Neural cell (in vitro differentiated cells): ENCODE measurements around the gene TYSND1.

Experiments used
- CTCF ChIP-seq: fragments of 450-650 bp; IDR thresholded peaks from 2 replicates; pipeline ENCODE4 v1.5.1; 2014; ENCODE audit warnings: antibody characterized with exemption, mild to moderate bottlenecking, moderate library complexity; ENCODE audit not compliant: poor library complexity, severe bottlenecking
- EP300 ChIP-seq: fragments of 450-650 bp; conservative IDR thresholded peaks from 2 replicates; pipeline ENCODE4 v1.6.1; 2014; ENCODE audit warnings: antibody characterized with exemption, mild to moderate bottlenecking, moderate library complexity; ENCODE audit not compliant: poor library complexity, severe bottlenecking
- EZH2 ChIP-seq: fragments of 200-600, 300-800 bp; shearing (Covaris generic), sonication (generic); IDR thresholded peaks from 2 replicates; pipeline ENCODE4 v1.6.1; 2014; ENCODE audit warnings: antibody characterized with exemption, low read length, borderline replicate concordance, mild to moderate bottlenecking; ENCODE audit not compliant: insufficient read depth, poor library complexity, severe bottlenecking
- POLR2AphosphoS5 ChIP-seq: IDR thresholded peaks from 2 replicates; pipeline ENCODE4 v1.6.1; 2012
- RAD21 ChIP-seq: fragments of 450-650 bp; conservative IDR thresholded peaks from 2 replicates; pipeline ENCODE4 v1.6.1; 2014; ENCODE audit warnings: antibody characterized with exemption, mild to moderate bottlenecking, moderate library complexity
- TF ChIP-seq, protein P1 (sequence below): IDR thresholded peaks from 2 replicates; pipeline ENCODE4 v1.6.1; 2012; ENCODE audit warnings: borderline replicate concordance

DNA sequence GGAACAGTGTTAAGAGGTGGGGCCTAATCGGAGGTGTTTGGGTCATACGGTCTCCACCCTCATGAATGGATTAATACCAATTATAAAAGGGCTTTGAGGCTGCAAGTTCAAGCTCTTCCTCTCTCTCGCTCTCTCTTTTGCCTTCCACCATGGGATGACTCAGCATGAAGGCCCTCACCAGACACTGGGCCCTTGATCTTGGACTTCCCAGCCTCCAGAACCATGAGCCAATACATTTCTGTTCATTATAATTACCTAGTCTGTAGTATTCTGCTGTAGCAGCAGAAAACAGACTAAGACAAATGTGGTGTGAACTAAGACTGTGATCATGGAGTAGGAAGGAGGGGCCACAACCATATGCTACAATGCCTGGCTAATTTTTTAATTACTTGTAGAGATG lies 21.6 kb downstream of the TYSND1 start:
- no peak for TF ChIP-seq CTCF
- no peak for TF ChIP-seq EZH2
- TF ChIP-seq, protein P1, sequence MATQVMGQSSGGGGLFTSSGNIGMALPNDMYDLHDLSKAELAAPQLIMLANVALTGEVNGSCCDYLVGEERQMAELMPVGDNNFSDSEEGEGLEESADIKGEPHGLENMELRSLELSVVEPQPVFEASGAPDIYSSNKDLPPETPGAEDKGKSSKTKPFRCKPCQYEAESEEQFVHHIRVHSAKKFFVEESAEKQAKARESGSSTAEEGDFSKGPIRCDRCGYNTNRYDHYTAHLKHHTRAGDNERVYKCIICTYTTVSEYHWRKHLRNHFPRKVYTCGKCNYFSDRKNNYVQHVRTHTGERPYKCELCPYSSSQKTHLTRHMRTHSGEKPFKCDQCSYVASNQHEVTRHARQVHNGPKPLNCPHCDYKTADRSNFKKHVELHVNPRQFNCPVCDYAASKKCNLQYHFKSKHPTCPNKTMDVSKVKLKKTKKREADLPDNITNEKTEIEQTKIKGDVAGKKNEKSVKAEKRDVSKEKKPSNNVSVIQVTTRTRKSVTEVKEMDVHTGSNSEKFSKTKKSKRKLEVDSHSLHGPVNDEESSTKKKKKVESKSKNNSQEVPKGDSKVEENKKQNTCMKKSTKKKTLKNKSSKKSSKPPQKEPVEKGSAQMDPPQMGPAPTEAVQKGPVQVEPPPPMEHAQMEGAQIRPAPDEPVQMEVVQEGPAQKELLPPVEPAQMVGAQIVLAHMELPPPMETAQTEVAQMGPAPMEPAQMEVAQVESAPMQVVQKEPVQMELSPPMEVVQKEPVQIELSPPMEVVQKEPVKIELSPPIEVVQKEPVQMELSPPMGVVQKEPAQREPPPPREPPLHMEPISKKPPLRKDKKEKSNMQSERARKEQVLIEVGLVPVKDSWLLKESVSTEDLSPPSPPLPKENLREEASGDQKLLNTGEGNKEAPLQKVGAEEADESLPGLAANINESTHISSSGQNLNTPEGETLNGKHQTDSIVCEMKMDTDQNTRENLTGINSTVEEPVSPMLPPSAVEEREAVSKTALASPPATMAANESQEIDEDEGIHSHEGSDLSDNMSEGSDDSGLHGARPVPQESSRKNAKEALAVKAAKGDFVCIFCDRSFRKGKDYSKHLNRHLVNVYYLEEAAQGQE: no peak
- no peak for TF ChIP-seq RAD21
- no peak for TF ChIP-seq EP300
- no peak for TF ChIP-seq POLR2AphosphoS5
